NCI-H345 treated with DMSO at 0.1 percent for 48 hours (cell line): Measurements from ENCODE around the gene CALR.
"Not testable (repeated sequence)": the region's sequence is repeated elsewhere in the genome, so short reads cannot be mapped to it uniquely, and the experiment has no call there.

Experiments used
- DNase-seq: peaks from one replicate; lab custom pipeline; 2025; ENCODE audit not compliant: unreplicated experiment; lab: John Stamatoyannopoulos, UW

CALR gene

DNA sequence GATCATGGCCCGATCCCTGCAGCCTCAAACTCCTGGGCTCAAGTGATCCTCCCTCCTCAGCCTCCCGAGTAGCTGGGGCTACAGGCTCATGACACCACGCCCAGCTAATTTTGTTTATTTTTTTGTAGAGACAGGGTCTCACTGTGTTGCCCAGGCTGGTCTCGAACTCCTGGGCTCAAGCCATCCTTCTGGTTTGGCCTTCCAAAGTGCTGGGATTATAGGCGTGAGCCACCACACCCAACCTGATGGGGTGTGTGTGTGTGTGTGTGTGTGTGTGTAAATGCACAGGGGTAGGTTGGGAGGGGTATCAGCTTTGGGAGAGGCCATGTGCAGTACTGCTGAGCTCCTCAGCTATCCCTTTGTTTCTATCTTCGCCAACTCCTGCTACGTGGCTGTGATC lies 37.7 kb downstream of the CALR start:
- not testable (repeated sequence) for DNase-seq

DNA sequence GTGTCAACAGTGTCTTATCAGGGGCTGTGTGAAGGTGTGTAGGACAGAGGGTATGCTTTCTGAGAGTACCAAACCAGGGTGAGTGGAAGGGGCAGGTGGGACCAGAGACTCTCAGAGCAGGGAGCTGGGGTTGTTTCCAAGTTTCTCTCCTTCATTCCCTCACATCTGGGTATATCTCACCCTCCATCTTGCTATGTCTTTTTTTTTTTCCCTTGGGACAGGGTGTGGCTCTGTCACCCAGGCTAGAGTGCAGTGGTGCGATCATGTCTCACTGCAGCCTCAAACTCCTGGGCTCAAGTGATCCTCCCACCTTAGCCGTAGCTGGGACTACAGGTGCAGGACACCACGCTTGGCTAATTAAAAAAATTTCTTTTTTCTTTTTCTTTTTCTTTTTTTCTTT lies 41.6 kb downstream of the CALR start:
- DNase-seq = no peak

GRCh38 chr19:12982648-12983047 lies 44.2 kb downstream of the CALR start:
- no peak for DNase-seq

- no peak for DNase-seq
These were observed 44.7 kb downstream of the CALR start for GRCh38 chr19:12983091-12983490.

- no peak for DNase-seq
These were observed 45.2 kb downstream of the CALR start for GRCh38 chr19:12983542-12984142.

DNA sequence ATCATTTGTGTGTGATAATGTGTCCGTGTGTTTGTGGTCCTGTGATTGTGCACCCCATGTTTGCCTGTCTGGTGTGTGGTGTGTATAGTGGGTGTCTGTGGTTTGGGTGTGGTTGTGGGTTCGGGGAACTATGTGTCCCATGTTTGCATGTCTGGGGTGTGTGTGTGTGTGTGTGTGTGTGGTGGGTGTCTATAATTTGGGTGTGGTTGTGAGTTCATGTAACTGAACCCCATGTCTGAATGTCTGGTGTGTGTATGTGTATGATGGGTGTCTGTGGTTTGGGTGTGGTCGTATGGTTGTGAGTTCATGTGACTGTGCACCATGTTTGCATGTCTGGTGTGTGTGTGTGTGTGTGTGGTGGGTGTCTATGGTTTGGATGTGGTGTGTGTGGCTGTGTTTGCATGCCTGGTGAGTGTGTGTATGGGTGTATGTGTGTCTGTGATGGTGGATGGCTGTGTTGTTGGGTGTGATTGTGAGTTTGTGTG lies 45.8 kb downstream of the CALR start:
- DNase-seq = no peak

DNA sequence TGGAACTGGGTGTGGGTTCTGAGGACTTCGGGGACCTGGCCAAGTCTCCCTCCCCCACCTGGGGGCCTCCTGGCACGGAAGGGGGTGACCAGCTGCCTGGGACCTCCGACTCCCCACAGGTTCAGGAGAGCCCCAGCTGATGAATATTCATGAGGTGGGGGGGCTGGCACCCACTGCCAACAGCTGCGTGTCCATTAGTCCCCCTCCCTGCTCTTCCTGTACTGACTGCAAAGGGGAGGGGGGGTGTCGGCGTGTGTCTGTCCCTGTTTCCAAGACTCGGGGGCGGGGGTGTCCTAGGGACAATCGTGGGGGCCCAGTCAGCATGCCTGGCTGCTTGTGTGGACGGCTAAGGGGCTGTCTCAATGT lies 46.3 kb downstream of the CALR start:
- DNase-seq = no peak

- DNase-seq = no peak
These were observed 46.8 kb downstream of the CALR start for GRCh38 chr19:12985049-12985776.

GRCh38 chr19:12986726-12987125 lies 48.3 kb downstream of the CALR start:
- no peak for DNase-seq

DNA sequence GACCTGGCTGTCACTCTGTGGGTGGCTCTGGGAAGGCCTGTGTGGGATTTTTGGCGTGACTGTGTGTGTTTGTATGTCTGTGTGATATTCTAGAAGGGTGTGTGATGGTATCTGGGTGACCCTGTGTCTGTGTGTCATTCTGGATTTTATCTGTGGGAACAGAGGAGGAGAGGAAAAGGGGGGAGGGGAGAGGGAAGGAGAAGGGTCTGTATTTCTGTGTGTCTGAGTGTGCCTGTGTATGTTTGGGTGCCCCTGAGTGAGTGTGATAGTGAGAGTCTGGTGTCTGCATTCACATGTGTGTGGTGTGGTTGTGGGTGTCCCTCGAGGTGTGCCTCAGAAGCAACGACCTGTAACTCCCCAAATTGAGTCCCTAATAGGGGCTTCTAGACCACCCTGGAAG lies 48.8 kb downstream of the CALR start:
- no peak for DNase-seq

- no peak for DNase-seq
These were observed 49.4 kb downstream of the CALR start for GRCh38 chr19:12987781-12988180.

GRCh38 chr19:12990431-12990830 lies 52.0 kb downstream of the CALR start:
- DNase-seq = no peak

- no peak for DNase-seq
These were observed 52.4 kb downstream of the CALR start for GRCh38 chr19:12990853-12991252.

GRCh38 chr19:12991296-12991695 lies 52.9 kb downstream of the CALR start:
- DNase-seq = no peak

DNA sequence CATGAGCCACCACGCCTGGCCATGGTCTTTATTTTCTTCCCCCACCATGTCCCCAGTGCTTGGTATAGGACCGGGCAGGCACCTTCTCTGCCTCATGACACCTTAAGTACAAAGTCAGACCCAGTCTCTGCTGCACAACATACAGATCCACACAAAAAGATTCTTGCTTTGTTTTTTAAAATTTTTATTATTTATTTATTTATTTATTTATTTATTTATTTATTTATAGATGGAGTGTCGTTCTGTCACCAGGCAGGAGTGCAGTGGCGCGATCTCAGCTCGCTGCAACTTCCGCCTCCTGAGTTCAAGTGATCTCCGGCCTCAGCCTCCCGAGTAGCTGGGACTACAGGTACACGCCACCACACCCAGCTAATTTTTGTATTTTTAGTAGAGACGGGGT lies 54.3 kb downstream of the CALR start:
- DNase-seq = no peak

DNA sequence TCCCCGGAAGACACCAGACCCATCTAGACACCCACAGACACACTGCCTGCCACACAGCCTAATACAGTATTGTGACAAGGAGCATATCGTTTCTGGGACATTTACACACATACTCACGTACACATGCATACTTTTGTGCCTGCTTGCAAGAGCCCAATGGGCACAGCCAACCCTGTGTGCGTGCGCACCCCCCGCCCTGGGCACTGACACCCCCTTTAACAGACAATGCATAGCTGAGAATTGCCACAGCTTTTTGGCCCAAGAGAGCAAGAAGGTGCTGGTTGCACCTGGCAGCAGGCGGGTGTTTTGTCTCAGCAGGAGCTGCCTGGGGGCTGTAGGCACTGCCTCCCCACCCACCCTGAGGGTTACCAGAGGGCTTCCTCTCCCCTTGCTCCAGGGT lies 55.2 kb downstream of the CALR start:
- no peak for DNase-seq
